ENCODE data around the gene TRIM52.
"Not testable (repeated sequence)": the region's sequence is repeated elsewhere in the genome, so short reads cannot be mapped to it uniquely, and the experiment has no call there.

The TRIM52 gene

GRCh38 chr5:181260720-181261319, at the start of gene TRIM52:
TSS of gene TRIM52 (minus strand) at chr5:181261143. CDS start at chr5:181260813, 330 bp downstream.
- no peak for DNase-seq (ENCODE audit: low spot score)

- not testable (repeated sequence) for DNase-seq (ENCODE audit: low spot score)
Measured at GRCh38 chr5:181287331-181287730, 26.4 kb upstream of the TRIM52 start.

DNA sequence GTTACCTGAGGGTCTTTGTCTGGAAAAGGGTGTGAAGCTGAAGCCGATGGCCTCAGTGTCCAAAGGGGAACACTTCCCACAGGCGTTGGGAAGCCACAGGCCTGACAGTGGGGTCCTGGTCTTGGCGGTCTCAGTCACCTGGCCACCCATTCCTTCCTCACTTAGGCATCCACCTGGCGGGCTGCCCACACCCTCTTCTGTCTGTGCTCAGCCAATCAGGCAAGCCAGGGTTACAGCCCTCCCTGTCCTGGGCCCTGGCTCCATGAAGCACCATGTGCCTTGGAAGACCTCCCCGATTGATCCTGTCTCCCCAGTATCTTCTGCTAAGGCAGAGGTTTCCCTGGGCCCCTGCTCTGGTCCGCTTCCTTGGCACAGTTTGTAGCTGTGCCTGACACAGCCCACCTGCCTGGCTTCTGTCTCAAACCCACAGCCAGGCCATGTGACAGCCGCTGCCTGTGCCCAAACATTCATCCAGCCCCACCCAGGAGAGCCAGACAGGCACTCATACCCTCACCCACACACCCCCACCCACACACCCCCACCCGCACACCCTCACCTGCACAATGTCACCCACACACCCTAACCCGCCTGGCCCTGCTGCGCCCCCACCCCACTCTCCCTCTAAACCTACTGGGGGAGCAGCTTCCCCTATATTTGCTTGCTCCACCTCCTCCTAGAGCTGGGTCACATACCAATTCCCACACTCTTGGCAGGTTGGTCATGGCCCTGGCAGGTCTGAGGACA, 25.2 kb upstream of the TRIM52 start:
- DNase-seq (ENCODE audit: low spot score), result not testable (repeated sequence)

DNA sequence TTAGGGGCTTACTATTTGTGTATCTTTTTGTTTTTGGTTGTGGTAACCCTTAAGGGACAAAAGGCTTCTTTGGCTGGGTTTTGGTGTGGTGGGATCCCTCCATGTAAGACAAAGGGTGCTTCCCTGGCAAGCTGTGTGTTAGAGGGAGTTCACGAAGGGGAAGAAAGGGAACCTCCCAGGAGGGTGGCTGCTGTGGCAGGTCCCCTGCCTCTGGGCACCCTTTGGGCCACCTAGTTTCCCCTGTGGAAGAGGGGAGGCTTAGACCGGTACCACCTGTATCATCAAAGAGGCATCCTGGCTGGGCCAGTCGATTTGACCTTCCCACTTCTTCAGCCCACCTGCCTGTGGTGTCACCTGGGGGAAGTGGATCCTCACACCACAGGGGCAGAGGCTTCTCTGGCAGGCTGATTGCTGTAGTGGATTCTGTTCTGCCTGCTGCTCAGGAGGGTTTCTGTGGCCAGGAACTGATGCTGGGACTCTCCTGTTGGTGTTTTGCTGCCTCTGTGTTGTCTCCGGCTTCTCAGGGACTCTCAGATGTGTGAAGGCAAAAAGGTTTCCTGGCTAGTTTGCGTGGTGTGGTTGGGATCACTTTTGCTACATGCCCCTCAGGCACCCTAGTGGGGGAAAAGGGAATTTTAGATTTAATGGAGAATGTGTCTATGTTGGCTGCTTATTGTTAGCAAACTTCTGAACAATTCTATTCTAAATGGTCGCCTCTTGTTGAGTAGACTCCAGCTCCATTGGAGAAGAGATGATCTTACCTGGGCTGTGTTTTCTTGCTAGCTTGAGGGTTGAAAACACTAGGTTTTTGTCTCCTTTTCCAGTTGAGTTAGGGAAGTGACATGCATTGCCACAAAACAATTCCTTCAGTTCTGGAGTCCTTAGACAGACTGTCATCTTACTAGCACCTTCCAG, 23.2 kb upstream of the TRIM52 start:
- DNase-seq (ENCODE audit: low spot score), result not testable (repeated sequence)

DNA sequence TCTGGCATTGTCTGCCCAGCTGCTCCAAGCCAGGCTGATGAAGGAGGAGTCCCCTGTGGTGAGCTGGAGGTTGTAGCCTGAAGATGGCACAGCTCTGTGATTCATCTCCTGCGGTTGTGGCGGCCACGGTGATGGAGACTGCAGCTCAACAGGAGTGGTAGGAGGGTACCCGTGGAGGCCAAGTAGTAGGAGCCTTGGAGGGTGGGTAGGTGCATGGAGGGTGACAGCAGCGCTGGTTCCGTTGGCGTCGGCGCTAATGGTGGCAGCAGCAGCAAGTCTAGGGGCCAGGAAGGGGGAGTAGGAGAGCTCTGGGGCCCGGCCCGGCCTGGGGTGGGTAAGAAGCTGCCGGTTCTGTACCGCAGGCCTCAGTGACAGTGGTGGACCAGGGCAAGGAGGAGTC, 22.4 kb upstream of the TRIM52 start:
- no peak for DNase-seq (ENCODE audit: low spot score)

- no peak for DNase-seq (ENCODE audit: low spot score)
Measured at GRCh38 chr5:181282874-181283273, 21.9 kb upstream of the TRIM52 start.

GRCh38 chr5:181282415-181282814, 21.5 kb upstream of the TRIM52 start:
- not testable (repeated sequence) for DNase-seq (ENCODE audit: low spot score)

DNA sequence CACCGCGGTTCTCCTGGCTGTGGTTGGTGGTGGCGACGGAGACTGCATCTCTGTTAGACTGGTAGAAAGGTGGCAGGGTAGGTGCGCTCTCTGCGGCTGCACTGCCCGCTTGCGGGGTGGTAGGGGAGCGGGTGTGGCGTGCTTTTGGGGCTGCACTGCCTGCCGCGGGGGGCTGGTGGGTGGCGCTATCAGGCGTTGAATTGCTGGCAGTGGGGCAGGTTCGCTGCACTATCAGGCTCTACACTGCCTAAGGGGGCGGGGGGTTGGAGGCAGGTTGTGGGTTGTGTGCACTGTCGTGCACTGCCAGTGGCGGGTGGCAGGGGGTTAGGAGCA, 21.0 kb upstream of the TRIM52 start:
- DNase-seq (ENCODE audit: low spot score), result no peak

- peak; percentile 78 for DNase-seq (ENCODE audit: low spot score)
Measured at GRCh38 chr5:181281077-181281983, 20.4 kb upstream of the TRIM52 start.

DNA sequence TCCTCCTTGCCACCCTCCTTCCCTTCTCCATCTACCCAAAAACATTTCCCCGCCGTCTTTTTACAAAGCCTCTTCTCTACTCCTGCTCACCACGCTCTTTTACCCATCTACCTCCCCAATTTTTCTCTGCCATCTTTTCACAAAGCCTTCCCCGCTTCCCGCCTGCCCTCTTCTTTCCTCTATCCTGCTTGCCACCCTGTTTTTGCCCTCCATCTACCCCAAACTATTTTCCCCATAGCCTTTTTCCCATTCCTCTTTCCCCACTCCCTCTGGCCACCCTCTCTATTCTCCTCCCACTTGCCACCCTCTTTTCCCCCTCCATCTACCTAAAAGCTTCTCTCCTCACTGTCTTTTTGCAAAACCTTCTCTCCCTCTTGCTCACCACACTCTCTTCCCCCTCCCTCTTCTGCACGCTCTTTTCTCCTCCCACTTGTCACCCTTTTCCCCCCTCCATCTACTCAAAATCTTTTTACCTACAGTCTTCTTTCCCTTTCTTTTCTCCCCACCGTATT, 19.4 kb upstream of the TRIM52 start:
- DNase-seq (ENCODE audit: low spot score), result no peak

DNA sequence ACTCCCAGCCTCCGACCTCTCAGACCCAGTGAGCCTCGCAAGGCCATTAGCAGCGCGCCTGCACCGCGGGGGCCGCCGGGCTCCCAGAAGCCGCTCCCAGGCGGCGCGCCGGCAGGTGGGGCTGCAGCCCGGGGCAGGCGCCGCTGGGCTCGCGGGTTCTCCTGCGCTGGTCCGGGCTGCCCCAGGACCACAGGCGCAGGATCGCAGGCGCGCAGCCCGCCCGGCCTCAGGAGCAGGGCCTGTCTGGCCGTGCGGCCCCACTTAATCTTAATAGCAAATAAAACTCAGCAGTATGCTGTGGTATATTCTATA, 12.4 kb upstream of the TRIM52 start:
- not testable (repeated sequence) for DNase-seq (ENCODE audit: low spot score)

DNA sequence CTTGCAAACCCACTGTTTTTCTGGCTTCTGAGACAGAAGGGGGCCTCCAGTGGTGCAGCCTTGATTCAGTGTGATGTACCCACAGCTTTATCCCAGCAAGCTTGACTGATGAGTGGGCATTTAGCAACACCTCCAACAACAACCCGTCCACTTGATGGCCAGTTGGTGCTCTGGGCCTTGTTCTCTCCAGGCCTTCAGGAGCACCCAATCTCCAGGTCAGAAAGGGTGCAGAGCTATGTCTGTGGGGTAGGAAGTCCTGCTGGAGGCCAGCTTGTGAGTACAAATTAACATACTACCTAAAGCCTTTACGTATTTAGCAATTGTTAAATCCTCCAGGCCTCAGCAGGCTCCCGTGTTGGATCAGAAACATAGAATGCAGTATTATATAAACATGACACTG, 10.1 kb upstream of the TRIM52 start:
- no peak for DNase-seq (ENCODE audit: low spot score)

DNA sequence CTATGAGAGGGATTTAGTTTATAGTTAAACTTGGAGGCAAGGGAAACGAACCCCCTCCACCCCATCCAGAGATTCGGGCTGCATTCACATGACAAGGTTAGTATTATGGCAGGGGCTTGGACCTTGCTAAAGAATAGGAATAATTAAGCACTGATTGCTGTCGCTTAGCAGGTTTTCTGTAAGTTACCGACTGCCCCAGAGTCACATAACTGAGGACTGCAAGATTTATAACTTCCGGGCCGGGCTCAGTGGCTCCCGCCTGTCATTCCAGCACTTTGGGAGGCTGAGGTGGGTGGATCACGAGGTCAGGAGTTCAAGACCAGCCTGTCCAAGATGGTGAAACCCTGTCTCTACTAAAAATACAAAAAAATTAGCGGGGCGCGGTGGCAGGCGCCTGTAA, 7.0 kb upstream of the TRIM52 start:
- DNase-seq (ENCODE audit: low spot score), result not testable (repeated sequence)

DNA sequence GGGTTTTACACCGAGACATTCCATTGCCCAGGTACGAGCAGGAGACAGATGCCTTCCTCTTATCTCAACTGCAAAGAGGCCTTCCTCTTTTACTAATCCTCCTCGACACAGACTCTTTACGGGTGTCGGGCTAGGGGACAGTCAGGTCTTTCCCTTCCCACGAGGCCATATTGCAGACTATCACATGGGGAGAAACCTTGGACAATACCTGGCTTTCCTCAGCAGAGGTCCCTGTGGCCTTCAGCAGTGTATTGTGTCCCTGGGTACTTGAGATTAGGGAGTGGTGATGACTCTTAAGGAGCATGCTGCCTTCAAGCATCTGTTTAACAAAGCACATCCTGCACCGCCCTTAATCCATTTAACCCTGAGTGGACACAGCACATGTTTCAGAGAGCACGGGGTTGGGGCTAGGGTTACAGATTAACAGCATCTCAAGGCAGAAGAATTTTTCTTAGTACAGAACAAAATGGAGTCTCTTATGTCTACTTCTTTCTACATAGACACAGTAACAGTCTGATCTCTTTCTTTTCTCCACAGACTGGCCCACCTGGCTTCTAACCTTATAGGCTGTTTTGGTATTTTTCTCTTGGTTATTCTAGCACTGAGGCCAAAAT, 6.5 kb upstream of the TRIM52 start:
- not testable (repeated sequence) for DNase-seq (ENCODE audit: low spot score)

GRCh38 chr5:181265092-181265671, 4.2 kb upstream of the TRIM52 start:
- no peak for DNase-seq (ENCODE audit: low spot score)

DNA sequence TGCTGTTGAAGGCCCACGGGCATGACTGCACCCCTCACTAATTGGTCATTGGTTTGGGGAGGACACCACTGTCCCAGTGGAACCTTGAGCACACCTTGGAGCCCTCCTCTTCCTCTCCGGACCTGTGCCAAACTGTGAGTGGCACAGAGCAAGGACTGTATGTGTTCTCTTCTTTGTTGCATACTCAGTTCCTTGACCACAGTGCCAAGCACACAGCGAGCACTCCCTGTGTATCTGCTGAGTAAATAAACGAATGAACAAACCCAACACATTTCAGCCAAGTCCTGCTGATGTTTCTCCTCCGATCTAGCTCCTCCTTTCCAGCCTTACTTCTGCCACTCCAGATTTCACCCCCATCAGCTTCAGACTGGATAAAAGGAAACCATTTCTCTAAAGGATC, 2.7 kb upstream of the TRIM52 start:
- DNase-seq (ENCODE audit: low spot score), result no peak

DNA sequence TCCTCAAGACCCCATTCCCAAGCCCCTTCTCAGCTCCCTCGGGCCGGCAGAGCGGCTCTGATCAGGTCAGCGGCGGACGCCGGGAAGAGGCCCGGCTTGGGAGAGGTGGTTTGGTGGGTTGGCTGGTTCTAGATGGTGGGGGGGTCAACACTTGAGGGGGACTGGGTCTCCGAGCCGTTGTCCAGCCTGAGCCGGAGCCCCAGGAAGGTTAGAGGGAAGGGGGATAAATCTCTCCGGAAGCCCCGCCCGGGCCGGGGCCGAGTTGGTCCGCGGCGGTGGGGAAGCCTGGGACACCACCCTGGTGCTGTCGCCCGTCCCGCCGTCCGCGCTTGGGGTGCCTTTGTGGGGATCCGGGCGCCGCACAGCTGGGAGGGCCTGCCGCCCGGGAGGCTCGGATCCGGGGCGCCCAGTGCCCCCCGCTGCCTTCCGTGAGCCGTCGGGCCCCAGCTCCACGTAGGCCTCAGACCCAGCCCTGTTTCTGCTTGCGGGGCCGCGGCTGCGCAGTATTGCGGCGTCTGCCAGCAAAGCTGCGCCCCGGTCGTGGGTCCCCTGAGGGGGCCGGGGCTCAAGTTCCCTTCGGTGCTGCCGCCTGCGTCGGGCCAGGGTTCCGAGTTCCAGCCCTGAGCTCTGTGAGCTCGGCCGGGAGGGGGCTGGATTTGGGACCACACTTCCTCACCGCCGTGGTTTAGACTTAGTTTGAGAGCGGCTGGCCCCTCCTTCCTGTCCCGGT, 542 bp upstream of the TRIM52 start:
- DNase-seq (ENCODE audit: low spot score), result no peak

DNA sequence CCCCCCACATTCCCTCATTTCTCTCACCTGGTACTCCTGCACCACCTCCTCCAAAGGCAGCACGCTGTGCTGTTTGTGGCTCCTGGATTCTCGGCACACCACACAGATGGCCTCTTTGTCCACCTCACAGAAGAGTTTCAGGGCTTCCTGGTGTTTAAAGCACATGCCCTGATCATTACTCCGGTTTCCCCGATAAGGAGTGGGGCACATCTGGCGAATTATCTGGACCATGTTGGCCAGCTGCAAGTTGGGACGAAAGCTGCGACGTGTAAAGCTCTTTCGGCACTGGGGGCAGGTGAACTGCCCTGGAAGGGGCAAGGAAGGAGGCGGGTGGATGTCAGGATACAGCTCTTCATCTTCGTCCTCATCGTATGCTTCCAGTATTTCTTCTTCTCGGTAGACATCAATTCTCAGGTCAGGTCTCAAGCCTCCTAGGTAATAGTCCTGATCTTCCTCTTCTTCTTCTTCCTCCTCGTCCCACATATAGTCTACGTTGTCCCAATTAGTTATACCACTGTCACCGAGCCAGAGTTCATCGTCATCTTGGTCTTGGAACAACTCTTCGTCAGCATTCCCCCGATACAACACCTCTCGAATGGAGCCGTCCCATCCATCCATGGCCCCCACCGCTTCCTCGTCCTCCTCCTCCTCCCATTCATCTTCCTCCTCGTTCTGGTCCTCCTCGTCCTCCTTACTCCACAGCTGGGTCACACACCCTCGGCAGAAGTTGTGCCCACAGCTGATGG, 796 bp downstream of the TRIM52 start:
- no peak for DNase-seq (ENCODE audit: low spot score)

DNA sequence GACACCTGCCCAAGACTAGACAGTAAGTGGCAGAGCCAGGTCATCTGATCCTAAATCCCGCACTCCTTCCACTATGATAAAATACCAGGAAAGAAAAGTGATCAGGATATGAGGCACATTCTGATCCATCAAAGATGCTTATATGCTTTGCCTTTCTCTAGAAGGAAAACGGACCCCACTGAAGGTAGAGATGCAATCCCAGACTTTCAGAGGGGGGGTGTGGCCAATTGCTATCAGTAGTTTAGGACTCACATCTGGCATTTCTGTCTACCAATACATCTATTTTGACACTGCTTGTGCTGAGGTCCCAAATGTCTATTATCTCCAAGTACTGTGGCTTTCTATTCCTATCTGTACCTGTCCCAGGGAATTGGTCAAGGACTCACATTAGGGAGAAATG, 1.7 kb downstream of the TRIM52 start:
- DNase-seq (ENCODE audit: low spot score), result no peak

DNA sequence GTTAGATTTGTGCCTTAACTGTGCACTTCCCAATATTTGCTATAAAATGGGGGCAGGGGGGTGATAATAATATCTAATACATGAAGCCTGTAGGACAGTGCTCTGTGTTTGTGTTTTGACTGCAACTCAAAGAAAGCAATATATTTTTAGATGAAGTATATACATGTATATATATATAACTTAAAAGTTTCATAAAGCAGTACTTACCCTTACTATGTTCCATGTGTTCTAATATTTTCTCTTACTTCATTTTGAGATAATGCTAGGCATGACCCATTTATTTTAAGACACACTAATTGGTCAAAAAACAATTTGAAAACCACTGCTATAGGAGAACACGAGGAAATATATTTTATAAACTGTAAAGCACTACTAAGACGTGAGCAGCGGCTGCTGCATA, 2.4 kb downstream of the TRIM52 start:
- no peak for DNase-seq (ENCODE audit: low spot score)

Data from COLO829 (cell line).